22Rv1 (cell line): ENCODE measurements around the gene WDR5.
A peak's percentile ranks its signal among the peaks of the same experiment; 100 is the strongest.

Experiments
- ZFX ChIP-seq: fragments of 450-650 bp; IDR thresholded peaks from 2 replicates; pipeline ENCODE4 v1.6.1; 2017; ENCODE audit warnings: antibody characterized with exemption, borderline replicate concordance
- TF ChIP-seq, protein P1 (sequence below): fragments of 450-650 bp; IDR thresholded peaks from 2 replicates; pipeline ENCODE4 v1.5.1; 2017; ENCODE audit warnings: mild to moderate bottlenecking

DNA sequence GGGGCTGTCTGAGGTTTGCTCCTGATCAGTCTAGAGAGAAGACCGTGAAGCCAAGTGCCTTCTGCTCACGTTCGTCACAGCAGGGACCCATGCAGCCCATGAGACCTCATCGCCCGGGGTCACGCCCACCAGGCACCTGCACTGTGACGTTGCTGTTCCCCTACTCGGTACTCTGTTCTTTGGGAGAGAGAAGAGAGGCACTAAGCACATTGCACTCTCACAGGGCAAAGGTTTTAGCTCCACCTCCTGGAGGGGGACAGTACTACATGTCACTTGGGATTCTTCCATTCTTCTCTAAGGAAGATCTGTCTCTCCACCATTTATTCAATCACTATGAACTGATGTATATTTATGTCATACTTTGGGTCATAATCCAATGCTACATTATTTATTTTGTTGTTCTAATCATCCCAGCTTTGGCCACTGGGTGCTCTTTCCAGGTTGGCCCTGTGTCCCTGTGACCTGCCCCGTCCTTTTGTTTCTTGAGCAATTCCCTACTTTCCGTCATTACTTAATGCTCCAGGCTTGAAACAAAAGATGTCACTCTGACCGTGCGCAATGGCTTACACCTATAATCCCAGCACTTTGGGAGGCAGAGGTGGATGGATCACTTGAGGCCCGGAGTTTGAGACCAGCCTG, 36.6 kb upstream of the WDR5 start:
- TF ChIP-seq, protein P1, sequence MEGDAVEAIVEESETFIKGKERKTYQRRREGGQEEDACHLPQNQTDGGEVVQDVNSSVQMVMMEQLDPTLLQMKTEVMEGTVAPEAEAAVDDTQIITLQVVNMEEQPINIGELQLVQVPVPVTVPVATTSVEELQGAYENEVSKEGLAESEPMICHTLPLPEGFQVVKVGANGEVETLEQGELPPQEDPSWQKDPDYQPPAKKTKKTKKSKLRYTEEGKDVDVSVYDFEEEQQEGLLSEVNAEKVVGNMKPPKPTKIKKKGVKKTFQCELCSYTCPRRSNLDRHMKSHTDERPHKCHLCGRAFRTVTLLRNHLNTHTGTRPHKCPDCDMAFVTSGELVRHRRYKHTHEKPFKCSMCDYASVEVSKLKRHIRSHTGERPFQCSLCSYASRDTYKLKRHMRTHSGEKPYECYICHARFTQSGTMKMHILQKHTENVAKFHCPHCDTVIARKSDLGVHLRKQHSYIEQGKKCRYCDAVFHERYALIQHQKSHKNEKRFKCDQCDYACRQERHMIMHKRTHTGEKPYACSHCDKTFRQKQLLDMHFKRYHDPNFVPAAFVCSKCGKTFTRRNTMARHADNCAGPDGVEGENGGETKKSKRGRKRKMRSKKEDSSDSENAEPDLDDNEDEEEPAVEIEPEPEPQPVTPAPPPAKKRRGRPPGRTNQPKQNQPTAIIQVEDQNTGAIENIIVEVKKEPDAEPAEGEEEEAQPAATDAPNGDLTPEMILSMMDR, result peak; percentile 86
- no peak for TF ChIP-seq ZFX
